Nephron progenitor cell (in vitro differentiated cells): ENCODE results near the gene C3AR1.

ENCODE experiments used
- DNase-seq: peaks from one replicate; pipeline ENCODE4 v3.0.0; 2021
- H3K27ac Mint-ChIP-seq: 2 replicates; pipeline ENCODE4 v1.8.0; 2021; ENCODE audit warnings: mild to moderate bottlenecking, moderate library complexity, mixed read lengths
- H3K27me3 Mint-ChIP-seq: 2 replicates; pipeline ENCODE4 v1.8.0; 2021; ENCODE audit warnings: mild to moderate bottlenecking, low read depth, mixed read lengths; ENCODE audit not compliant: poor library complexity
- H3K36me3 Mint-ChIP-seq: 2 replicates; pipeline ENCODE4 v1.8.0; 2021; ENCODE audit warnings: low read depth, mixed read lengths
- H3K4me1 Mint-ChIP-seq: 2 replicates; pipeline ENCODE4 v1.8.0; 2021; ENCODE audit warnings: mixed read lengths
- H3K4me3 Mint-ChIP-seq: 2 replicates; pipeline ENCODE4 v1.8.0; 2021; ENCODE audit warnings: mild to moderate bottlenecking, moderate library complexity, mixed read lengths
- H3K9me3 Mint-ChIP-seq: 2 replicates; pipeline ENCODE4 v1.8.0; 2021; ENCODE audit warnings: mild to moderate bottlenecking, moderate library complexity, mixed read lengths
- CTCF ChIP-seq: fragments of 200-600 bp; sonication (generic); IDR thresholded peaks from 2 replicates; pipeline ENCODE4 v1.5.0; 2021; ENCODE audit warnings: antibody characterized with exemption

Gene C3AR1

DNA sequence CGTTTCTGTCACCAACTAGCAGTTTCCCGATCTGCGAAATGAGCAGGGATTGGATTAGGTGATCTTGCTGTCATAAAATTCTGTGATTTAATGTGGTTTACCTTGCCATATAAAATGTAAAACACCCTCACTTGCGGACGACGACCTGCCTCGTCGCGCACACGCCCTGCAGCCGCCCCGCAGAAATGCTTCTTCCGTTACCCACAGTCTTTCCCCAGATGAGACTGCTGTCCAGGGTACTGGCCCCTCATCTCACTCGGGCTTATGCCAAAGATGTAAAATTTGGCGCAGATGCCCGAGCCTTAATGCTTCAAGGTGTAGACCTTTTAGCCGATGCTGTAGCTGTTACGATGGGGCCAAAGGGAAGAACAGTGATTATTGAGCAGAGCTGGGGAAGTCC lies 51.3 kb downstream of the C3AR1 start:
- TF ChIP-seq CTCF: no peak
- no peaks in the 10 kb centered on the region for H3K36me3 Mint-ChIP-seq
- no peak overlapping the region for H3K27ac Mint-ChIP-seq
- peaks cover 47% of the 10 kb centered on the region for H3K27me3 Mint-ChIP-seq
- H3K4me3 Mint-ChIP-seq: no peak overlapping the region
- peak; percentile 29 for DNase-seq
- H3K4me1 Mint-ChIP-seq: no peaks in the 10 kb centered on the region
- H3K9me3 Mint-ChIP-seq: no peaks in the 10 kb centered on the region

- Mint-ChIP-seq H3K4me3 (no peak overlapping the region), H3K9me3 (no peaks in the 10 kb centered on the region), H3K4me1 (no peaks in the 10 kb centered on the region), H3K36me3 (no peaks in the 10 kb centered on the region), H3K27me3 (peaks cover 31% of the 10 kb centered on the region), H3K27ac (no peak overlapping the region)
- no peak for DNase-seq
- no peak for TF ChIP-seq CTCF
Observed at GRCh38 chr12:8012651-8013309, 53.4 kb downstream of the C3AR1 start.

GRCh38 chr12:8011331-8011730 lies 54.8 kb downstream of the C3AR1 start:
- Mint-ChIP-seq H3K27me3 (peaks cover 20% of the 10 kb centered on the region), H3K4me3 (no peak overlapping the region), H3K36me3 (no peaks in the 10 kb centered on the region), H3K9me3 (no peaks in the 10 kb centered on the region), H3K27ac (no peak overlapping the region), H3K4me1 (no peaks in the 10 kb centered on the region)
- no peak for DNase-seq
- no peak for TF ChIP-seq CTCF
